GM21528 (cell line): ENCODE results near the gene PIK3CA.
"Not testable (repeated sequence)": the region's sequence is repeated elsewhere in the genome, so short reads cannot be mapped to it uniquely, and the experiment has no call there.

Experiments used
- ATAC-seq: cut with Tn5 transposase; IDR thresholded peaks from one replicate; pipeline ENCODE4 v1.9.1; 2021; ENCODE audit warnings: mild to moderate bottlenecking, moderate library complexity; ENCODE audit not compliant: unreplicated experiment, low FRiP score

Gene PIK3CA

DNA sequence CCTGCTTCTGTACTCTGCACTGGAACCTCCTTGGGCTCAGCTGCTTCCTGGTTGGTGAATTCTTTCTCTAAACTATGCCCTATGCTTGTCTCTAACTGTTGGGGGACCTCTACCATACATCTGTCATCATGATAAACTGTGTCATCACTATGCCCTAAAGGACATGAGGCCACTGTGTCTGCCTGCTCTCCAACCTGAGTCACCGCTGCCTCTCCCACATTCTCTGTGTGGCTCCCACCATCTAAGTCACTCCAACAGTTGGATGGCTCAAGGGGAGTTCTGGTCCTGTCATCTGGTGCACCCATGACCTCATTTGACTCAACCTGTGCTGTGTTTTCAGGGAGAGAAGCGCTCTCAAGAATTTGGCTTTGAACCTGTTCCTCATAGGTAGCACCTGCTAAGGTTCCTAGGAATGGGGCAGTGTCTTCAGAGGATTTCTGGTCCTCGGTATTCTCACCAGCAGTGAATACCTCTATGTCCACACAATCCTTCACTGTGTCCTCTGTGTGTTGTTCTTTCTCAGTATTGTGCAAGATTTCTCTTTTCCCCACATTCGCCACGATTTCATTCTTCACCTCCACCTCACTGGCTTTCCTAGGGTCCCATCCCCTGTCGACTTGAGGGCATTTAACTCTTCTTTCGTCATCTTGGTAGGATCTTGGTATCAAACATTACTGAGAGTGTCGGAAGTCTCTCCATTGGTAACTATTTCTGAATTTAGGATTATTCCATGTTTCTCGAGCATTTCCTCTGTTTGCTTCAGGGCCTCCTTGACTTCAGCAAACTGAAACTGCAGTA, 112.0 kb downstream of the PIK3CA start:
- ATAC-seq: not testable (repeated sequence)

DNA sequence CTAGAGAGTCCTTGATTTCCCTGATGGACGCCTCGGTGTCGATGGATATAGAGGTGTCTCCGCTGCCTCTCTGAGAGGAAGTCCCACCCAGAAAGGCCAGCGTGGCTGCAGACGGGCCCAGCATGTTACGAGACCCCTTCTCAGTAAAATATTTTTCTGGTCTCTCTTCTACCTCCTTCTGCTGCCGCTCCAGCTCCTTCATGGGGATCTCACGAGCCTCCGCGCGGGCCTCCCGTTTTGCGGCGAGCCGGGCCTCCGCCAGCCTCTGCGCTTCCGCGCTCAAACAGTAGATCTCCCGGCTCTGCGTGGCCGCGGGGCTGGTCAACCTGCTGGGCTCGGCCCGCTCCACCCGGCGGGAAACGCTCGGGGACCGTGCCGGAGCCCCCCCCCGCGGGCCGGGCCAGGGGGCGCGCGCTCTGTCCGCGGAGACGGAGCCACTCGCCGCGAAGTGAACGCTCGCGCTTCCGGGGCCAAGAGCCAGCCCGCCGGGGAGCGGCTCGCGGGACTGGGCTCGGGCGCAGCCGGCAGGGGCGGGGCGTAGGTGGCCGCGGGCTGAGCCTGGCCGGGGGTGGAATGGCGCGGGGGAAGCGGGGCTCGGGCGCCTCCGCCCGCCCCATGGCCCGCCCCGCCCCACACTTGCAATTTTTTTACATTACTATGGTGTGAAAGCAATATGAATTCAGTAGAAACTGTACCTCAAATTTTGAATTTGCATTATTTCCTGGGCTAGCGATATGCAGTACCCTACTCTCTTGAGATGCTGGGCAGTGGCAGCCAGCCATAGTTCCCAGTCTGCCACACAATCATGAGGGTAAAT, 113.0 kb downstream of the PIK3CA start:
- ATAC-seq: peak; percentile 80

GRCh38 chr3:179263134-179263533, 115.0 kb downstream of the PIK3CA start:
- no peak for ATAC-seq

GRCh38 chr3:179264449-179264848, 116.3 kb downstream of the PIK3CA start:
- no peak for ATAC-seq

GRCh38 chr3:179265092-179265491, 116.9 kb downstream of the PIK3CA start:
- no peak for ATAC-seq

- peak; percentile 48 for ATAC-seq
Measured at GRCh38 chr3:179265875-179266274, 117.7 kb downstream of the PIK3CA start.

DNA sequence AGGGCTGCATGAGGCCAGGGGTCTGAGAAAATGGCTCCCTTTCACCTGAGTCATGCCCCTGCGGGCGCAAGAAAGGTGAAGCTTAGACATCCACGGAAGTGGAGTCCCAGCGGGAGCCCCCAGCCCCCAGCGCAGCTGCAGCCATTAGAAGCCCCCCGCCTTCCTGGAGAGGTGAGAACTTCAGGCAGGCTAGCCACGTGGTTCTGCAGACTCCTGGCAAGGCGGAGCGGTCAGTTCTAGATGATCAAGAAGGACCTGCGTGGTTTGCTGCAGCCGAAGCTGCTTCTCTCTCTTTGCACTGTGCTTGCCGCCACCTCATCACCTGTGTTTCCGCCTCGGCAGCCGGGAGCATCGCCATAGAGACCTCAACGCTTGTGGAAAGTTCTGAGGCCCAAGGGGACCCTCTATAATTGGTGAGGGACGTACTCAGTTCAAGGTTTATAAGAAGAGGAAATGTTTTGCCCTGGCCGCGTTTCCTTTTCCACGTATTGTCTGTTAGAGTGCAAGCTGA, 118.6 kb downstream of the PIK3CA start:
- no peak for ATAC-seq

DNA sequence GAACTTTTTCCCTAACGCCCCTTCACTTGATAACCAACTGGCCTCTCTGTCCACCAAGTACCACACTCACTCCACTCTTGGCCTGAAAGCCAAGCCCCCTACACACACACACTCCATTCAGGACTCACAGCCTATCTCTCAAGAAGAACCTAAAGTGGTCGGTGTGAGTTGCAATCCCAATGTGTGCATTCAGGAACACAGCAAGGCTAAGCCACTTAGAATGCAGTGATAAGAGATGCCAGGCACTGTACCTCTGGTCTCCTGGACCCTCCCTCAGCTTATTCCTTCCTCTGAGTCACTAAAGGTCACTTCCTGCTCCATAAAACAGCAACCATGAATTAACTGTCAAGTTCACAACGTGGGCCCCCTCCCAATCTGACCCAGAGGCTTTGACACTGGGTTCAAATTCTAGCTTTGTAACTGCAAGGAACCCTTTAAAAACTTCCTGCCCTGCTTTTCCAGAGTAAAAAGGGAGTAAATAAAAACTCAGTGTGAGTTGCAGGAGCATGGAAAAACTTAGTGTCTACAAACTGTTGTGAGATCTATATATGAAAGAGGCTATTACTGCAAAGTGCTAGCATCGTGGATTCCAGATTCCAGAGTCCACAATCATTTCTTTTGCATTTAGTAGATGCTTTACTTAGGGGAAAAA, 120.4 kb downstream of the PIK3CA start:
- no peak for ATAC-seq

GRCh38 chr3:179269152-179269707, 121.1 kb downstream of the PIK3CA start:
- ATAC-seq: no peak

DNA sequence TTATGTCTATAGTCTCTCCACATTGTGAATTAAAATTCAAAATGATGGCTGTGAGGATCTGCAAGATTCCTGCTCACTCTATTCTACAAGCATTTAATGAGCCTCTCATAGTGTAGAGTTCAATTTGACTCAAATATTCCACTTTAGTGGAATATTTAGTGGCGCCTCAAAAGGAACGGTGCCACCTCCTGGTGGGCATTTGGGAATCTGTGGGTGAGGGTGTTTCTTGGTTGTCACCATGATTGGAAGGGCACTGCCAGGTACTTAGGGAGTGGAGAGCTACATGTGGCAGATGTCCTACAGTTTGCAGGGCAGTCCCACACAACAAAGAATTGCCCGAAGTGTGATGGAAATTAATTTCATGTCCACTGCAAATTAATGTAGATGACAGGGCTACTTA, 124.2 kb downstream of the PIK3CA start:
- no peak for ATAC-seq

- ATAC-seq: not testable (repeated sequence)
Measured at GRCh38 chr3:179274434-179274833, 126.3 kb downstream of the PIK3CA start.

- ATAC-seq: no peak
Measured at GRCh38 chr3:179276001-179276400, 127.8 kb downstream of the PIK3CA start.

DNA sequence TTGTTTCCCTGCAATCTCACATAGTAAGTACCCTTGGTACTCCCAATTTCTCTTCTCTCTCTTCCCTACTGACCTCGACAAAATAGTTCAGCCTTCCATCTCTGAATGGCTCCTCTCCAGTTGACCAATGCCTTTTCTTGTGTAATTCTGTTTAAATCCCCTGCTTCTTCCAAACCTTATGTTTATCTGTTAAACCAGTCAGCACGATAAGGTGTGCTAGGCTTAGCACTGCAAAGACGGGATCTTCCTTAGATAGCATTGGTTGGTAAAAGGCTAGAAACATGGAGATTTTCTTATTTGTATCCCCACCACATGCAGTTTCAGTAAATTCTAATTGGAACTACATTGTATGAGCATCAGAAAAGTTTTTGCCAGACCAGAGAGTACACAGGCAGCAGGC, 128.6 kb downstream of the PIK3CA start:
- no peak for ATAC-seq

DNA sequence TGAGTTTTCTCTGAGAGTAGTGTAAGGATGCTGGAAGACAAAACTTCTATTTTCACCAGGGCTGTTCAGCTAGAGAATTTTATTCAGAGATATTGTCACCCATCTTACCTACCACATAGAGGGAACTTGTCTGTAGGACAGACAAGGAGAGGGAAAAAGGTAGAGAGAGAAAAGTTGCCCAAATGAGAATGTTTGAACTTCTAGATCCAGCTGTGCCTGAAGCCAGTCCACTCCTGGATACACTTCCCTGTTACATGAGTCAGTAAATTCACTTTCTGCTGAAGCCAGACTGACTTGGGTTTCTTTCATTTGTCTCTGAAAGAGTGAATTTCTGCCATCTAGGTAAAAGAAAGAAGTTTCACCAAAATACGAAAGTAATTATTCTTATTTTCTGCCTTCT, 130.0 kb downstream of the PIK3CA start:
- no peak for ATAC-seq

GRCh38 chr3:179278932-179279693, 131.0 kb downstream of the PIK3CA start:
- no peak for ATAC-seq

DNA sequence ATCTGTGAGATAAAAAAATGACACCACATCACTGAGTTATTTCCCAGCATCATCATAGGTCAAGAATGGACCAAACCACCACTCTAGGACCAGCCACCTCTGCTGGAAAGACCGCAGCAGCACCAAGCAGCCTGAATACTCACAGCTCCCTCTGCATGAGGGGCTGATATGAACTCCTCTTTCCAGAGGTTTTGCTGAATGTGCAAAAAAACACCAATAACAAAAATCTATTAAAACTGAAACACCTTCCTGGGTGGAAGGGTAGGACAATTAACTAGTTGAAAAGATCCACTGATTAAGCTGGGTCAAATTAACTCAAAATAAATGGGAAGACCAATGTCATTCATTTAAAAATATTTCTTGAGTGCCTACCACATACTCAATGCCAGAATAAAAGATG, 131.7 kb downstream of the PIK3CA start:
- no peak for ATAC-seq

DNA sequence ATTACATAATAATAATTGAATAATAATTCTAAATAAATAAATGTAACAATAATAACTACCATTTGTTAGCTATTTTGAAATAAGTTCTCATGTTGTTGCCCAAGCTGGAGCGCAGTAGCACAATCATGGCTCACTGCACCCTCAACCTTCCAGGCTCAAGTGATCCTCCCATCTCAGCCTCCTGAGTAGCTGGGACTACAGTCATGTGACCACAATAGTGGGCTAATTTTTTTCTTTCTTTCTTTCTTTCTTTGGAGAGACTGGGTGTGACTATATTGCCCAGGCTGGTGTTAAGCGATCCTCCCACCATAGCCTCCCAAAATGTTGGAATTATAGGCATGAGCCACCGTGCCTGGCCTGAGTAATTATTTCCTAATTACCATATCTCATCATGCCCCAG, 133.7 kb downstream of the PIK3CA start:
- ATAC-seq: no peak

- no peak for ATAC-seq
Measured at GRCh38 chr3:179286331-179286730, 138.2 kb downstream of the PIK3CA start.

DNA sequence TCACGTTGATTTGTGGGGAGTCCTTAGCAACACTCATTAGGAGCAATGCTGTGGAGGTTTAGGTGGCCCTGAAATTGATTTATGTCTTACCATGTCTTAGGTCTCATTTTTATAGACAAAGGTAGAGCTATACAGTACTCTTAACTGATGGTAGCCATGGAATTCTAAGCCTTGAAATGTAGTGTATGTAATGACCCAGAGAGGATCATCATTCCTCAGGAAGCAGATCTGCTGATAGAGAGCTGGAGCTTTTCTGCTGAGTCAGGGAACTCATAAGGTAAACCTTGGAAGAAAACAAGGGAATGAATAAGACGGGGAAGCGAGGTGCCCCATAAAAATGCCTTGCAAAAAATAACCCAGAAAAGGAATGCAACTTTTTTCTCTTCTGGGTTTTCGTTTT, 140.7 kb downstream of the PIK3CA start:
- ATAC-seq: no peak

GRCh38 chr3:179289295-179289694, 141.1 kb downstream of the PIK3CA start:
- ATAC-seq: no peak
